HG02798 (cell line): ENCODE measurements around the gene INPP1.
"Not testable (repeated sequence)": the region's sequence is repeated elsewhere in the genome, so short reads cannot be mapped to it uniquely, and the experiment has no call there.

Experiments
- ATAC-seq: cut with Tn5 transposase; IDR thresholded peaks from one replicate; pipeline ENCODE4 v1.9.1; 2021; ENCODE audit warnings: mild to moderate bottlenecking; ENCODE audit not compliant: unreplicated experiment, poor library complexity

INPP1 gene

DNA sequence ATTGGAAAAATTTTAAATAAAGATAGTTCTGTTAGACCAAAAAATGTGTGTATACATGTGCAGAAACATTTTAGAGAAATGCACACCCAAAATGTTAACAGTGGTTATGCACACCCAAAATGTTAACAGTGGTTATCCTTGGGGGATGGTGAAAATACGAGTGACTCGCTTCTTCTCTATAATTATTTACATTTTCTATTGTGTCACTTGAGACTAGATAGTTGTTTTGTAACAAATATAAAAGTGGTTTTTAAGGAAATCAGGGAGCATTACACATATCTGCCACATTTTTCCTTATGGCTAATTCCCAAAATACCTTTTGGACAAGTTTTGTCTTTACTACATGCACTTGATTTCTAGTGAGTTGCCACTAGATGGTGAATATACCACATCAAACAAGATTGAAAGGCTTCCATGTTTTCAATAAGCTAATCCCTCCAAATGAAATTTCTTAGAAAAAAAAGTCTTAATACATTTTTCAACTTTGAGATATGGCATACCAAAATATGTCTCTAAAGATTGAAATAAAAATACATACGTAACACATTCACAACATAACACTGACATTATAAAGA, 14.7 kb upstream of the INPP1 start:
- ATAC-seq = no peak

DNA sequence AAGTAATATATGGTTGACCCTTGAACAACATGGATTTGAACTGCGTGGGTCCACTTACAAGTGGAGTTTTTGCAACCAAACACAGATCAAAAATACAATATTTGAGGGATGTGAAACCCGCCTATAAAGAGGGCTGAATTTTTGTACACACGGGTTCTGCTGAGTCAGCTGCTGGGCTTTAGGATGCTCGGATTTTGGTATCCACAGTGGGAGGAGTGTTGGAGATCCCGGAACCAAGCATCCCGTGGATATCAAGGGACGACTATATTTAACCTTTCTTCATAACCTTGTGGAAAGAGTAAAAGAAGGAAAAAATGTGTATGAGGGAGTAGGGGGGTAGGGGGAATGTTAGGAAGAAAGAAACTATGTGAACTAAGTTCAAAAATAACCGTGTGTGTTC, 10.0 kb upstream of the INPP1 start:
- ATAC-seq = no peak

DNA sequence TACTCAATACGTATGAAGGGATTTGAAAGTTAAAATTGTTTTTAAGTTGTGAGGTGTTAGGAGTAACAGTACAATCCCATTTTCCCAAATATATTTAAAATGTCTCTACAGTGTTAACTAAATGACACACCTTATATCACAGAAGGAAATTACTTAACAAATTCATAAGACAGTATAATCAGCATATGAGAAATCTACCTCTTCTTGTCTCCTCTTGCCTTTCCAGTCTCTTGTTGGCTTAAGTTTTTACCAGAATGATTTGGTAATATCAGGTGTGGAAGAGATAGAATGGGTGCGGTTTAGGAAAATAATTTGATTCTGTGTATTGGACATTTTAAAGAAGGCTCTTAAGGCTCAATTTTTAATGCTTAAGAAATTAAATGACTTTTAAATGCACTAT, 9.5 kb upstream of the INPP1 start:
- no peak for ATAC-seq

DNA sequence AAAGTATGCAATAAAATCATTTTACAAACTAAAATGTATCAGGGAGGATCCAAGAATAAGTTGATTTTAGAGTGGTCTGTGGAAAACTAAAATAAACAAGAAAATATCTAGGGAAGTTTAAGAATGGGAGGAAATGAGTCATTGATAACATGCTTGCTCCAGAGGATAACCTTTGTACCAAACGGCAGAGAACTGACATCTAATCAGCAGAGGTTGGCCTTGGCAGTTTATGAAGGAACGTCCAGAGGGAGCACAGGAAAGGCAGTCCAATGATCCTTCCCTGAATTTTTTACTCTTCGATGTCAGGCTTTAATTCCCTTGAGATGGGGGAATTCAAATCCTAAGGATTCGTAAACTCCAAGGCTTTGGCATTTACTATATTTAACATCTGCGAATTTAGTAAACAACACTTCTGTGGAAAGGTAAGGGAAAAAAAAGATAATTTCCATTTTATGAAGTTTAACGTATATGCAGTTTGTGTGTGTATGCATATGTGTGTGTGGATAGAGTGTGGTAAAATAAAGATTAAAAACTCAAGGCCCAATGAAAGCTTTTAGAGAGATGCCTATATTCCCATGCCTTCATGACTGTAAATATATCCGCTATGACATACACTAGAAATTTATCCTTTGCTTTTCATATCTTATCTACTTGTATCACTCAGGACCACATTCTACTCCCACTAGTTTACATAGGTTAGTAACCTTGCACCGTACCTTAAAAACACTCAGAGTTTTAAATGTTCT, 8.7 kb upstream of the INPP1 start:
- no peak for ATAC-seq

DNA sequence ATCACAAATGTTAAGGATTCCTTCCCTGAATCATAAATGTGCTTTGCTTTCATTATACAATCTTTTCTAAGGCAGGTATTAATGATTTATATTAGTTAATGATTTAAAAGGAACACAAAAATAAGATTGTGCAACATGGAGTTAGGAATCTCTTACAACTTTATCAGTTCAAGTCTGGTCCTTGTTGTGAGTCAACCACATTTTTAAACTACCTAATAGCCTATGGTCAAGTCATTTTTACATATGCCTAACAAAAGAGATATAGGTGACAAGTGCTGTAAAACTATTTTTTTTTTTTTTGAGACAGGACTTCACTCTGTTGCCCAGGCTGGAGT, 8.2 kb upstream of the INPP1 start:
- ATAC-seq = no peak

DNA sequence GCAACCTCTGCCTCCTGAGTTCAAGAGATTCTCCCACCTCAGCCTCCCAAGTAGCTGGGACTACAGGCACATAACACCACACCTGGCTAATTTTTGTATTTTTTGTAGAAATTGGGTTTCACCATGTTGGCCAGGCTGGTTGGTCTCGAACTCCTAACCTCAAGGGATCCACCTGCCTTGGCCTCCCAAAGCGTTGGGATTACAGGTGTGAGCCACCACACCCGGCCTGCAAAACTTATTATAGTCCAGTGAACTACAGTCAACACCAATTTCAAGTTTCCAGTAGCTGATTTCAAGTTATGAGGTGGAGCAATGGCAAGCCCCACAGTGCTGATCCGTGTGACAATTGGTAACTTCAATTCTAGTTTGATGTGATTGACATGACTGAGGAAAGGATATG, 7.8 kb upstream of the INPP1 start:
- ATAC-seq = not testable (repeated sequence)

DNA sequence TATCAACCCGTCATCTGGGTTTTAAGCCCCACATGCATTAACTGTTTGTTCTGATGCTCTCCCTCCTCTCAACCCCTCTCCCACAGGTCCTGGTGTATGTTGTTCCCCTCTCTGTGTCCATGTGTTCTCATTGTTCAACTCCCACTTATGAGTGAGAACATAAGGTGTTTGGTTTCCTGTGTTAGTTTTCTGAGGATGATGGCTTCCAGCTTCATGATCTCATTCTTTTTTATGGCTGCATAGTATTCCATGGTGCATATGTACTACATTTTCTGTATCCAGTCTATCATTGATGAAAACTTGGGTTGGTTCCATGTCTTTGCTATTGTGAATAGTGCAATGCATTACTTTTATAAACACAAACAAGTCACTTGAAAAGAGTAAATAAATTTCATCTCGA, 7.0 kb upstream of the INPP1 start:
- no peak for ATAC-seq

DNA sequence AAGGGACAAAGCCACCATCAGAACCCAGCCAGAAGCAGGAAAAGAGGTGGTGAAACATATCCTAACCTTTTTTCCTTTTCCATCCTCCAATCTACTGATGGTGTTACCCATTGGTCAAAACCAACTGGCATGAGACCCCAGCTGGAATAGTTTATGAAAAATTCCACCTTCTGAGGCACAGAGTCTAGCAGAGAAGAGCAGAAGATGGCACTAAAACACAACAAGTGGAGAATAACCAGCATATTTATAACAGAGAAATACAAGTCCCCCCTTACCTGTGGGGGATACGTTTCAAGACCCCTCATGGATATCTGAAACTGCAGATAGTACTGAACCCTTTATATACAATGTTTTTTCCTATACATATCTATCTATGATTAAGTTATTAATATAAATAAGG, 4.9 kb upstream of the INPP1 start:
- no peak for ATAC-seq

DNA sequence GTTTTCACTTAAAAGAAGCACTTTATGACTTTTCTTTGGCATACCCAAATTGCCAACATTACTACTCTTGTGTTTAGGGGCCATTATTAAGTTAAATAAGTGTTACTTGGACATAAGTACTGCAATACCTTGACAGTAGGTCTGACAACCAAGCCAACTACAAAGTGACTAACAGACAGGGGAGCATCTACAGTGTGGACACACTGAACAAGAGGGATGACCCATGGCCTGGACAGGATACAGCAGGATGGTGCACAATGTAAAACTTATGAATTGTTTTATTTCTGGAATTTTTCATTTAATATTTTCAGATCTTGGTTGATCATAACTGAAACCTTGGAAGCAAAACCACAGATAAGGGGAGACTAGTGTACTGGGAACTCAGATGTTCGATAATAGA, 4.0 kb upstream of the INPP1 start:
- ATAC-seq = no peak

DNA sequence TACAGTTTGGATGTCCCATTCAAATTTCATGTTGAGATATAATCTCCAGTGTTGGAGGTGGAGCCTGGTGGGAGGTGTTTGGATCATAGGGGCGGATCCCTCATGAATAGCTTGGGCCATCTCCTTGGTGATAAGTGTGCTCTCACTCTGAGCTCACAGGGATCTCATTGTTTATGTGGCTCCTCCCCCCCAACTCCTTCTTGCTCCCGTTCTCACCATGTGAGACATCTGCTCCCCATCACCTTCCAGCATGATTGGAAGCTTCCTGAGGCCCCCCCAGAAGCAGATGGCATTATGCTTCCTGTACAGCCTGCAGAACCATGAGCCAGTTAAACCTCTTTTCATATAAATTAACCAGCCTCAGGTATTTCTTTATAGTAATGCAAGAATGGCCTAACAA, 3.0 kb upstream of the INPP1 start:
- no peak for ATAC-seq

DNA sequence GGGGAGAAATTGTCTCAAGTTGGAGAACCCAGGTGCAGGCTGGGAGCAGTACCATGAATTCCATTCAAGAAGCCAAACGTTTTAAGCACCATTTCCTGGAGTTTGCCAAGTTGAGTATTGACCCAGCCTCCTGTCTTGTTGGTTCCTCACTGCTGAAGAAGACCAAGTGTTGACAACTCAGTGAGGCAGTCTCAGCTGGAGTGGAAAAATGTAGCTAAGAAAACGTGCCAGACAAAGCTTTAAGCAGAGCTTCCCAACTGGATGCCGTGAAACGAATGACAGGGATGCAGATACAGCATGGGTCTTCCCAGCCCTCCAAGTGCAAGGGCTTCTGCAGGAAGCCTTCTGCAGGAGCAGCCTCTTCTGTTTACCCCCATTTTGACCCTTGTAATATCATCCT, 778 bp upstream of the INPP1 start:
- no peak for ATAC-seq

DNA sequence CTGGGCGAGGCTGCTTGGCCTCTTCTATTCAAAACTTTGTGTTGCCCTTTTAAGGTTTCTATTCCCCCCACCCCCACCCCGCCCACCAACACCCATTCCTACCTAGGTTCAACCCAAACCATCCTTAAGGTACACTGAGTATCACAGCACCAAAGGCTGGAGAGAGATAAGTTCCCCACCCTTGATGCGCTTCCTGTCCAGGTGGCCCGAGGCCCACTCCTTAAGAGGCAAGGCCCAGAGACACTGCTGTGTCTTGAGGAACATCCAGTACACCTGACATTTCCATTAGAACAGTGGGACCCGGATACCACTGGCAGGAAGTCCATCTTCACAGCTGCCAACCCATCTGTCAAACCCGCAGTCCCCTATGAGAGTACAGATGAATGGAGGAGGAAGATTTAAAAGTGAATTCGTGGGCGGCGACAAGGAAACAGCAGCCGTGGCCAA, 277 bp upstream of the INPP1 start:
- no peak for ATAC-seq

DNA sequence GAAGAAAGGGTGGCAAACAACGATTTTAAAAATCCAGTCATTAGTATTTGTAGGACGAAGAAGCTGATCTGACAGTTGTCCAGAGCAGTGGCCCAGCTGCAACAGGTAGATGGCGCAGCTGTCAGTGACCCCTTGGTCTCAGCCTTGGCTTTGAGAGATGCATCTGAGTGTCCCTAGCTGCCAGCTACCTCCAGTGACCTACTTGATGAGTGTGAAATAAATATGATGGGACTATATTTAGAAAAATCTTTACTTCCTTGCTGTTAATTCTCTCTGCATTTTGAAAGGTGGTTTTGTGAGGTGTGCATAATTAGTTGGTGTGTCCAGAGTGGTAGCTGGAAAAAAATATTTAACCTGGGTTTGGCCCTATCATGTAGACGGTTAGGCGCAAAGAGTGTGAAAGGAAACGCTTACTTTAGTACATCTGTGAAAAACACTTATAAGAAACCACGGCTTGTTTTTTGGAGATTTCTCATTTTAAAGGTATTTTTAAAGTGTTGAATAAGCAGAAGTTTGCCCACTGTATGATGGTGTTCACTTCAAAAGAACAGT, 963 bp downstream of the INPP1 start:
- ATAC-seq = peak; percentile 77

DNA sequence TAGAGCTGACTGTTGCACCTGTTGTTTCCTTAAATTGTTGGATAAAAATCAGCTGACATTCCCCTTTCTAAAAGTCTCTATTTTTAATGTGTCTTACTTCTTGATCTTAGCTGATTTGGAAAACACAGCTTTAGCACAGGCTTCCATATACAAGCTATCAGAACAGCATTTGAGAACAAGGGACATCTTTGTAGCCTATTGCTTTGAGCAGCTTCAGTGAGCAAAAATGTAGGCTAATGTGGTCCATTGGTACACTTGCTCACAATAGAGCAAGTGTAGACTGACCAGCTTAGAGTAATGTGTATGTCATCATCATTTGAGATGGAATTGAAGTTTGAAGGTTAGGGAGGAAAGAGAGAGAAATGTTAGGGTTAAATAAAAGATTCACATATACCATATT, 7.0 kb downstream of the INPP1 start:
- ATAC-seq = no peak

DNA sequence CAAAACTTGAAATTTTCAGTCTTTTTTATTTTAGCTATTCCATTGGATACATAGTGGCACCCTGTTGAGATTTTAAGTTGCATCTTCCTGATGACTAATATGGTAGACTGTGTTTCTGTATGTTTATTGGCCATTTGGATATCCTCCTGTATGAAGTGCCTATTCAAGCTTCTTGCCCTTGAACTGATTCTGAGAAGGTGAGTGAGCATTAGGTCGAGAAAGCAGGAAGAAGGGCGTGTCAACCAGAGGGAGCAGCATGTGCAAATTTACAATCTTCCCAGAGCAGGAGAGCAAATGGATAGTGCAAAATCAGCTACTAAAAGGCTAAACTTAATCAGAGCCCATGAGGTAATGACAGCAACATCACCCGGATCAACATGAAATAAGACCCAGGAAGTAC, 8.6 kb downstream of the INPP1 start:
- ATAC-seq = no peak

DNA sequence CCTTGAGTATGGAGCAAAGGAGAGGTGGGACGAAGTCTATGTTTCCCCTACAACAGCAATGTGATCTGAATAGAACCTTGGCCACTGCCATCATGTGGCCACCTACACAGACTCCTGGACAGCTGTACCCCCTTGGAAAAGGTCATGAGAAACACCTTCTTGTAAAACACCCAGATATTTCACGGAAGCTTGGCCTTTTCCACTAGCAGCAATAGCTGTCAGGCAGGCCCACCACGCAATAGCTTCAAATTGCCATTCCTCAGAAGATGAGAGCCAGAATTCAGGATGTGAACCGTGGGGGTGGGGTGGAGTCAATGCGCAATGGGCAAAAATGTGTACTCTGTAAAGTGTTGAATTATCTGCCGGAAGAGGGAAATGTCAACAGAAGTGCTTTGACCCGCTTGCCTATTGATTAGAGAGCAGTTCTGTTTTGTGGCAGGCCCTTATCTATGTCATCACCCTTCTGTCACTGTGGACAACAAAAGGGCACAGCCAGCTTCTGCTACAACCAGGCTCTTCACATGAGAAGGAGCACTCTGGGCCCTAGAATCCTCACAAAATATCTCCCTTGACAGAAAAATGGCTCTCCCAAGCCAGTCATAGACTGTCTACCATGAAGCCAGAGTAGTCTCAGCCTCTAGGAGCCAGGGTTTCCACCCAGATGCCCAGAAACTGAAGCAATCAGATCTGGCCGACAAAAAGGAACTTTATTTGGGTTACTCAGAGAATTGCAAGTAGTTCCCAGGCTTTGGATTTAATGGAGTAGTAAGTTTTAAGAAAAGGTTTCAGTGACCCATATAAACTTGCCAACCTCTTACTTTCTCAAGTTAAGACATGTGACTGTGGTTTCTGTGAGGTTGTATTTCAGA, 9.5 kb downstream of the INPP1 start:
- no peak for ATAC-seq

DNA sequence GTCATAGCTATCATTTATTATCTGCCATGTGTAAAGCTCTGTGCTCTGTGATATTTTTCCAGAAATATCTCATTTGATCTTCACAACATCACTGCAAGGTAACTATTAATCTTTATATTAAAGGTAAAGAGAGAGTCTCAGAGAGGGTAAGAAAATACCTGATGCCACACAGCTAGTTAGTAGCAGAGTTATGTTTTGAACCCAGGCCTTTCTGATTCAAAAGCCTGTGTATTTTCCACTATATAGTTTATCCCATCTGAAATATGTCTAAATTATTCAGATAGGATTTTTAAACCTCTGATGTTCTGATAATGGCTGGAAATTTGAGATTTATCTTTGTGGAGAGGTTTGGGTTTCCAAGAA, 10.1 kb downstream of the INPP1 start:
- no peak for ATAC-seq

DNA sequence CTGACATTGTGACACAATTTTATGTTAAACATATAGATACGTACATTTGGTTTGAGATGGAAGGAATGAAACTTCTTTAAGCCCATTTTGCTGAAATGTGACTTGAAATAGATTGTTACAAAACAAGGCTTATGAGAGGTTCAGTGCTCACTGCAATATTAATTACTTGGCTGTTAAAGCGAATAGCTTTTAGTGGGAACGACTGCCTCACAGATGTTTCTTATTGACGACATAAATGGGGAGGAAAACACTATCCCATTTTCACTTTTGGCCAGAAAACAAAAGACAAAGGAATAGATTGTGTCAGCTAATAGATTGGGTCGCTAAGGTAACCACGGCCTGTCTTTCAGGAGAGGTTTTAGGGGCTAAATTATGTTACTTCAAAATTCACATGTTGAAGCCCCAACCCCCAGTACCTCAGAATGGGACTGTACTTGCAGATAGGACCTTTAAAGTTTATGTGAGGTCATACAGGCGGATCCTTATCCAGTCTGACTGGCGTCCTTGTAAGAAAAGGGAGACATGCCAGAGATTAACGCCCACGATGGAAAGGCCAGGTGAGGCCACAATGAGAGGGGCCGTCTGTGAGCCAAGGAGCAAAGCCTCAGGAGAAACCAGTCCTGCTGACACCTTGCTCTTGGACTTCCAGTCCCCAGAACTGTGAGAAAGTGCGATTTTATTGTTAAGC, 10.8 kb downstream of the INPP1 start:
- no peak for ATAC-seq

DNA sequence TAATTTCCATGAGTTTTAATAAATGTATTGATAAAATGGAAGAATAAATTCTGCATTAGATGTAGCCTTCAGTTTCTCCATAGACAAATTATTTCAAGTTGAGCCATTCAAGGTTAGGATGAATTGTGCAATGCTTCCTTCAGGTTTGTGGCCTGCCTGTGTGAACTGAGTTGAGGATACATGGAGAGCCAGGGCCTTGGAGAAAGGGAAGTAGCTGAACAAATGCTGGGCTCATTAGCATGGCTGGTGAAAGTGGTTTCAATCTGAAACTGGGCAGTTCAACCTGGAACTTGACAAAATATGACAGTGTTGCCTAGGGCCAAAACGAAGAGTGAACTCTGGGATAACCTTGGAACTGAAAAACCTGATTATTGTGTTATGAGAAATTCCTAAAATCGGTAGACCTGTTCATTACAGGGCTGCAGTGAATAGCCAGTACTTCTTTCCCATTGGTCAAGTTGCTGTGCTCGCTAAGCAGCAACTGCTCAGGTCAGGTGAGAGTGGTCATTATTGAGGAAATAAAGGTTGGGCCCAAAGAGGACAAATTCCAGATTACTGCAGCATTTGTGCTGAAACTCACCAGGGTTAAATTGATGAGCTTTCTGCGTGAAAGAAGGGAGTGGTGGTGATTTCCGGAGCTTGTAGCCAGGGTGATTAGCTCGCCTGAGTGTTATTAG, 12.7 kb downstream of the INPP1 start:
- ATAC-seq = no peak

DNA sequence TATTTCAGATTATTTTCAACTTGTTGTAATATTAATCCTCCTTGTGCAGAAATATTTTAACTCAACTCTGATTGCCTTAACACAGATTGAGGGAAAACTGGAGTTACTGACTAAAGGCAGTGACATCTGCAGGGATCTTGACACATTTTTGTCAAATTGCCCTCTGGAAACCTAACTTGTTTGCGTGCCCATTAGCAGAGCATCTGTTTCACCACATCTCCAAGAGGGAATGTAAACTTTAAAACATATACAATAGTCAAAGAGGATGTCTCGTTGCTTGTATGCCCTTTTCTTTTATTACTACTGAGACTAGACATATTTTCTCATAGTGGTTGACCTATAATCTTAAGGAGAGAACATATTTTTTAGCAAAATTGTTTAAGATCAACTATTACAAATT, 14.2 kb downstream of the INPP1 start:
- no peak for ATAC-seq
